ENCODE measurements around the gene ADAM10.

The ADAM10 gene

GRCh38 chr15:58572521-58572920 lies 177.0 kb downstream of the ADAM10 start:
- no peak for DNase-seq

- no peak for DNase-seq
Observed at GRCh38 chr15:58571491-58571890, 178.0 kb downstream of the ADAM10 start.

DNA sequence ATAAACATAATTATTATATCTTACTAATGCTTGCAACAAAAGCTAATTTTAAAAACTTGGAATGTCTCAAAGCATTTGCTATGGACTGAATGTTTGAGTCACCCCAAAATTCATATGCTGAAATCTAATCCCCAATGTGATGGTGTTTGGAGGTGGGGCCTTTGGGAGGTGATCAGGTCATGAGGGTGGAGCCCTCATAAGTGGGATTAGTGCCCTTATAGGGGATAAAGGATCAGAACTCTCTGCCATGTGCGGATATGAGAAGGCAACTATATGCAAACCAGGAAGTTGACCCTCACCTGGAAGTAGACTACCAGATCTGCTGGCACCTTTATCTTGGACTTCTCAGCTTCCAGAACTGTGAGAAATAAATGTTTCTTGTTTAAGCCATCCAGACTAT lies 180.1 kb downstream of the ADAM10 start:
- DNase-seq, result no peak

DNA sequence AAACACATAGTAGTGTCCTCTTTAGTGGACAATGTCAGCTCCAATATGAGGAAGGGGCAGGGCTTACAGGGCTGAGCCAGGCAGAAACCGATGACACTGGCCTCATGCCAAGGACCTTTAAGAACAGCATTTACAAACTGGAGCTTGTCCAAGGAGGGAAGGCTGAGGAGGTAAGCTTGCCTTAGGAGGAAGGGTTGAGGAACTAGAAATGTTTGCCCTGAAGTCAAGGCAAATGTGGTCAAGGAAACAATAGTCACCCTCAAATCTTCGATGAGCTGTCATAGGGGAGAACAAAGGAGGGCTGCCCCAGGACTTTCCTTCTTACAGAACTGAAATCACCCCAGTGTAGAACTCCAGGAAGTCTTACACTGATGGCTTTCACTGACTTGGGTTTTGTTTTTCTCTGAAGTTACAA lies 181.3 kb downstream of the ADAM10 start:
- DNase-seq, result no peak

DNA sequence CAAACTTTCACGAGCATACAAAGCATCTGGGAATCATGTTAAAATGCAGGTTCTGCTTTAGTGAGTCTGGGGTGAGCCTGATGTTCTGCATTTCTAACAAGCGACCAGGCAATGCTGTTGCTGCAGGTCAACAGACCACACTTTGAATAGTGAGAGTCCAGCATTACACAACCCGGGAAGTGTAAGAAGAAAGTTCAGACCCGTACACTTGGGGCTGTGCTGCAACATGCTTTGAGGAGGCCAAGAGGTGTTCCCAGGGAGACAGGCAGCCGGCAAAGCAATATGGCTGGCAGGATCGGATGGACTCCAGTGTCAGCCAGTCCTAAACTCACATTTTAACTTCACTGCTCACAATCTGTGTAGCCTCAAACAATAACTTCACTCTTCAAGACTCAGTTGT lies 183.5 kb downstream of the ADAM10 start:
- DNase-seq, result no peak

- DNase-seq, result no peak
Observed at GRCh38 chr15:58565619-58566018, 183.9 kb downstream of the ADAM10 start.

- DNase-seq, result no peak
Observed at GRCh38 chr15:58564981-58565380, 184.5 kb downstream of the ADAM10 start.

DNA sequence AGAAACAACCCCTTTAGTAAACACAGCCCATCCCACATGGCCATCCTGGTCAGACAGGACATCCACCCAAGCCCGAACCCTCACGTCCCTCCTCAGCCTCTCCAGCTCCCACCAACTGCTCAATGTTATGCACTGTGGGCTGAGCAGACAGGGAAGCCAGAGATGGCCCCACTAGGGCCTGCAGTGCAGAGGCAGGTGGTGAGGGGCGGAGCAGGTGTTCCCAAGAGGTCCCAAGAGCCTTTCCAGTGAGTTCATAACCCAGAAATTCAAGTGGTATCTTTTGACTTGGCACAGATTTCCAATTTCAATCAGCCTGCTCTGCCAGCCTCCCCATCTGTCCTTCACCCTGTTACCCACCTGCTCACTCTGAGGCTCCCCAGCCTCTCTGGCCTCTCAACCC lies 187.4 kb downstream of the ADAM10 start:
- DNase-seq, result no peak

GRCh38 chr15:58561321-58561720 lies 188.2 kb downstream of the ADAM10 start:
- no peak for DNase-seq

DNA sequence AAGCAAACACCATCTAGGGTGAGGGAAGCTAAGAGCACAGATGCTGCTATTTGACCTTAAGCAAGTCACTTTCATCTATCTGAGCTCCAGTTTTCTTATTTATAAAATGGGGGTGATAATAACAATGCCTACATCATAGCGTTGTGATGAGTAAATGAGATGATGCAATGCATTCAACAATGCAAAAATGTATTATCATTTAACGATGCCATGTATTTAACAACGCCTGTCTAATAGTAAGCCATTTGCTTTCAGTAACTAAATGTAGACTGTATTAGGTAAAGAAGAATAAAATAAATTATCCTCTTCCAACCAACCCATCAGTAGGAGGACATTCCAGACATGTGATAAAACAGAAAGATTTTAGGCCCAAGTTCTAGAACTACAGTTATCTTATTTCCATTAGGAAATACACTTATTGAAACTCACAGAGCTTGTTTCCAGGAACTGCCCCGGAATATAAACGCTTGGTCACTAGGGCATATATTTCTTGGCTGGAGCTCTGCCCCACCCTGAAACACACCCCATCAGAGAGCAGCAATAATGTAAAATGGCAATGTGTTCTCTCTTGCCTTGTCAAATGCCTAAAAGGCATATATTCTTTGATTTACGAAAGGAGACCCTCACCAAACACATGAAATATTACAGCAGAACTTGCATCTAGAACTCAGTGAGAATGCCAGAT lies 189.5 kb downstream of the ADAM10 start:
- DNase-seq, result no peak

GRCh38 chr15:58558777-58559176 lies 190.7 kb downstream of the ADAM10 start:
- no peak for DNase-seq

DNA sequence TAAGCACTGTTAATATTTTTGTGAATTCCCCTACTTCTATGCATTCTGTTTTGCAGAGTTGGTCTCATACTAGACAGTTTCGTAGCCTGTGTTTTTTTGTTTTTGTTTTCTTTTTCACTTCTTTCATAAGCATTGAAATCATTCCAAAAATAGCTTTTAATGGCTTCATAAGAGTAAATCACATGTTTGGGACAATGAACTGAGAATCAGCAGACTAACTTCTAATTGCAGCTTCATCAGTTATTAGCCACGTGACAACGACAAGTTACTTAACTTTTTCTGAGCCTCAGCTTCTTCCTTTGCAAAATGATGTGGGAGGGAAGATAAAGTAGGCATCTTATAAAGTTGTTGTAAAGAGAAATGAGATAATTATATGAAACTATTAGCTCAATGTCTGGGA lies 193.0 kb downstream of the ADAM10 start:
- DNase-seq, result no peak

GRCh38 chr15:58556028-58556361 lies 193.5 kb downstream of the ADAM10 start:
- DNase-seq, result no peak

- no peak for DNase-seq
Observed at GRCh38 chr15:58555162-58556027, 194.1 kb downstream of the ADAM10 start.

GRCh38 chr15:58554758-58555157 lies 194.7 kb downstream of the ADAM10 start:
- no peak for DNase-seq

- DNase-seq, result no peak
Observed at GRCh38 chr15:58553365-58553918, 196.1 kb downstream of the ADAM10 start.

DNA sequence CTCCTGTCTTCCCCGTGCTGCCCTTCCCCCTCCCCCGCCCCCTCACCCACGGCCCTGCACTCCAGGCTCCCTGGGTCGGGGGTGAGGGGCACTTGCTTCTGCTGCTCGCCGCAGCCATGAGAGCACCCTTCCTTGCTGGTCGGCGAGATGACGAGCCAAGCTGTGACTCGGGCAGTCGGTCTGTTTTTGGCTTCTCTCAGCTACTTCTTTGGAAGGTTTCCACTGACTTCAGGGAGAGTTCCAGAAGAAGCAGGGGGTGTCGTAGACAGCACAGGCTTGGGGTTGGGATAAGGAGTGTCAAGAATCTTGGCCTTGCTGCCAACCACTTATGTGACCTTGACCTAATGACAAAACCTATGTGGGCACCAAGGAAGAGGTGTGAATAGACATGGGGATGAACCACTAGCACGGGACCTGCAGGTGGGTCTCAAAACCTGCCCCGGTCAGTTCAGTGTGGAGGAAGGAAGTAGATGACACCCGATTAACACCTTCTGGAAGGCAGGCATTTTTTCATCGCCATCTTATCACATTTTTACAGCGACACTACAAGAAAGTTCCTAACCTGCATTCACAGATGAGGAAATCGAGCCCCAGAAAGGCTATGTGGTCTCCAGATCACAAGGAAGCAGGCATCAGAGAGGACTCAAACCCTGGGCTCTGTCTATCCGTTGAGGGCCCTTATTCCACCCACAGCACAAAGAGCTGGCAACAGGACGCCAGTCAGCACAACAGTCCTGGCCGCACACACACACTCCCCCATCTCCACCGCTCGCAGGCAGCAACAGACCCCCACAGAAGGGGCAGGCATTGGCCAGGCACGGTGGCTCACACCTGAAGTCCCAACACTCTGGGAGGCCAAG lies 196.8 kb downstream of the ADAM10 start:
- DNase-seq, result no peak

DNA sequence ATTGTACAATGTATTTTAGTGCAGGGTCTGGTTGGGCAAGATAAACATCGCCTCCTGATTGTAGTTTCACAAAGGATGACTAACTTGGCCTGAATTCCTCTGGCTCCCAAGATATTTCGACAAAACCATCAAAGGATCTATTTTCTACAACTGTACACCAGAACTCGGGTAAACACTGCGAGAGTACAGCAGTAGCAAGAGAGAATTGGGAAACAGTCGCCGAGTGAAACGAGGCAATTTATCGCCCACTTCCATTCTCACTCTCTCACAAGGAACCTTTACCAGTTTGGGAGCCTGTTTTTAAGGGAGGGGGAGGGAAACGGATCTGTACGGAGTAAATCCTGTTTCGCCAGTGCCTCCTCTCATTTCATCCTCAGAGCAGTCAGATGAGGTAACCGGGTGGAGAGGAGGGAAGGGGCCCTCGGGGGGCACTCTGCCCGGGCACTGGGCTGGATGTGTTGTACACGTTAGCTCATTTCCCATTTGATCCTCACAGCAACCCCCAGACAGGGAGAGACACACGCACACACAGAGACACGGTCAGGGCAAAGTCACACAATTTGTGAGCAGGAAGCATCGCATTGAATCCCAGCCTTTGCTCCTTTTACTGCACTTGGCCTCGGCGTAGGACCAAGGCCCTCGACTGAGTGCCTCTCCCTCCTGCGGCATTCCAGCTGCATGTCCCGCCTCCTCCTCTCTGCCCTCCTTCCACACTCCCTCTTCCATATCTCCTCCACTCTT lies 197.6 kb downstream of the ADAM10 start:
- DNase-seq, result peak; percentile 66

- no peak for DNase-seq
Observed at GRCh38 chr15:58551084-58551763, 198.3 kb downstream of the ADAM10 start.

DNA sequence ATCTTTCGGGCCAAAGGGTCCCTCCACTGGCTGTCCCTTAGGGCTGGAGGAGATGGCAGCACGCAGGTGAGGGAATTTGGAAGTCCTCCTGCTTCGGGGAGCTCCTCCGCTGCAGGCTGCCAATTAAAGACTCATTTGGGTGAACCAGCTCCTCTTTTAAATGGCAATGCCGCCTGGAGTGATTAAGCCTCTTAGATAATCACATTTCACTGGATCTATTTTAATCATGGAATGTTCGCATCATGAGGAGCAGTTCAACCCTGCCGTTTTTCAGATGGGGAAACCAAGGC lies 199.8 kb downstream of the ADAM10 start:
- no peak for DNase-seq

- DNase-seq, result no peak
Observed at GRCh38 chr15:58549013-58549784, 200.3 kb downstream of the ADAM10 start.

All from SIG-M5 (cell line).